ENCODE measurements around the gene RWDD3.

RWDD3 gene

DNA sequence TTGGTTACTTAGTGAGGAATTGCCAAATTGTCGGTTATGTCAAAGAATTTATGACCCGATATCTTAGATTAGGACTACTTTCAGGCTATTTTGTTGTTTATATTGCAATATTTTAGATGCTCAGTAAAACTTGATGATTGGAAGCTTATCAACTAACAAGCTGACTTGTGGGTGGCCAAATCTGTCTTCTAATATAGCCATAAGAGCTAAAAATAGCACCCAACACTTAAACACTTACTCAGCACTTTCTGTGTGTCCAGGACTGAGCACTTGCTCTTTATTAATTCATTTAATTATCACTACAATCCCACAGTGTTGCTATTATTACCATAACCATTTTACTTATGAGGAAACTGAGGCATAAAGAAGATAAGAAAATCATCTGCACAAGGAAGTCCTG lies 50.4 kb downstream of the RWDD3 start:
- DNase-seq (ENCODE audit: low read depth): no peak

DNA sequence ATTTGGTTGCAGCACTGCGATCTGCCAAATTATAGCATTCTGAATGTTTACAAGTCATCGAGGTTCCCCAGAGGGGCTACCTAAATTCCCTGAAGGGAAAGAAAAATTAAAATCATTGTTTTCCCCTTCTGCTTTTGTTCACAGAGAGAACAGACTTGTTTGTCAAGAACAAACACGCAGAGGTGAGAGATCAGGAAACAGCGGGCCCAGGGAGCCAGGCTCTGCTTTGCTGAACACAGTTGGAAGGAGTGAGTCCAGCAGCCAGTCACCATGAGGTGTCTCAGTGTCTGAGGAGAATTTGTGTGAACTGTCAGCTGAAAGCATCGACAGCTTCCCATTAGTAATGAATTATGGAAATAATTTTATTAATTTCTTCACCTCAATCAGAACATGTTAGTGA lies 52.5 kb downstream of the RWDD3 start:
- DNase-seq (ENCODE audit: low read depth): no peak

DNA sequence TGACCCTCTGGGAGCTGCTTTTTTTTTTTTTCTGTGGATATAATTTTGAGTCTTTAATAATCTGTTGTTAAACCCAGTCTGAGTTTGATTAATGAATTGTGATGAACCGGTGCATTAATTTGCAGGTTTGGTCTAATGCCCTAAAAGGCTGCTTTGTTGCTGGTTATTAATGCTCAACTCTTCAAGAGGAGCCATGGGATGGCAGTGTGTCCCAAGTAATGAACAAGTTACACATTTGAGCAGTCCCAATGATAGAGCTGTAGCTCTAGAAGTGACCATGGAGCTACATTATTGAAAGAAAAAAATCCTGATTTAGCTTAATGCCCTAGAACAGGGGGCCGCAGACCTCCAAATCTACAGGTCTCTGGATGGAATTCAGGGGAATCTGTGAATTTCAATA lies 53.1 kb downstream of the RWDD3 start:
- no peak for DNase-seq (ENCODE audit: low read depth)

DNA sequence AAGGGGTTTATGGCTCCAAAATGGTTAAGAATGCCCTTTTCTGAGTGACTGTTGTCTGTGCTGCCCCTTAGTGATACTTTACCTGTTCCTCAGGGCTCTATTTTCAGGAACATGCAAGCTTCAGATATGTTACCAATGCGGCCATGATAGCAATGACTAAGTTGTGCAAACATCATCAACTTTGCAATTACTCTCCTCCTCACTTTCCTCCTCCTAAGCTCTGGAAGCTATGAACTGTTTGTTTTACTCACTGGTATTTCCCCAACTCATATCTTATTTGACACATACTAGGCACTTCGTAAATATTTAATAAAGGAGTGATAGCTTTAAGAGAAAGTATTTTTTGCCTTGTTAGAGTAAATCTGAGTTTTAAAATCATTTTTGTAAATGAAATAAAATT lies 53.8 kb downstream of the RWDD3 start:
- no peak for DNase-seq (ENCODE audit: low read depth)
